ENCODE data around the gene SETD4. TPM values are rescaled to one million over a fixed set of nuclear protein-coding genes. Genes with fewer than 3 reads are reported as not detected.

SETD4 gene
- total RNA-seq, 1 donor from 2014 or later, result 11.9 TPM

DNA sequence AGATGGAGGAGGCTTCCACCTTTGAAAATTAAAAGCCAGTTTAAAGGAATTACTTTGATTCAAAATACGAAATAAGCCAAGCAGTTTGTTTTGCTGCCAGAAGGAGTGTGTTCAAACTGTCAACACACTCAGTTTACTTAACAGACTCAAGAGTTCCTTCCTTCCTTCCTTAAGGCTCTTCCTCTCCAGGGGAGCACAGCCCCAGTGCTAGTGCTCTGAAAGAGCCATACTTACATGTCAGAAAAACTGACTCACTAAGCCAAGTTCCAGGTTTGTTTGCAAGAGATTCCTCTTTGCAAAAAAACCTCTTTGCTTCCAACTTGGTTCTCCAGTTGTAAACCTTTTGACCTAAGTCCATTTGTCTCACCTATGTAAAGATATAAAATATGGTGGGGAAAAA lies 14.3 kb downstream of the SETD4 start:
- H3K4me1 Mint-ChIP-seq (ENCODE audit: low read depth), result no peaks in the 10 kb centered on the region
- peaks cover 42% of the 10 kb centered on the region for H3K36me3 Mint-ChIP-seq (ENCODE audit: low read depth)
- DNase-seq (ENCODE audit: low spot score), result no peak
- H3K27ac Mint-ChIP-seq (ENCODE audit: unreplicated experiment), result no peak overlapping the region
- H3K4me3 Mint-ChIP-seq (ENCODE audit: unreplicated experiment), result no peak overlapping the region
- no peaks in the 10 kb centered on the region for H3K27me3 Mint-ChIP-seq (ENCODE audit: low read depth)
- TF ChIP-seq, protein P1, sequence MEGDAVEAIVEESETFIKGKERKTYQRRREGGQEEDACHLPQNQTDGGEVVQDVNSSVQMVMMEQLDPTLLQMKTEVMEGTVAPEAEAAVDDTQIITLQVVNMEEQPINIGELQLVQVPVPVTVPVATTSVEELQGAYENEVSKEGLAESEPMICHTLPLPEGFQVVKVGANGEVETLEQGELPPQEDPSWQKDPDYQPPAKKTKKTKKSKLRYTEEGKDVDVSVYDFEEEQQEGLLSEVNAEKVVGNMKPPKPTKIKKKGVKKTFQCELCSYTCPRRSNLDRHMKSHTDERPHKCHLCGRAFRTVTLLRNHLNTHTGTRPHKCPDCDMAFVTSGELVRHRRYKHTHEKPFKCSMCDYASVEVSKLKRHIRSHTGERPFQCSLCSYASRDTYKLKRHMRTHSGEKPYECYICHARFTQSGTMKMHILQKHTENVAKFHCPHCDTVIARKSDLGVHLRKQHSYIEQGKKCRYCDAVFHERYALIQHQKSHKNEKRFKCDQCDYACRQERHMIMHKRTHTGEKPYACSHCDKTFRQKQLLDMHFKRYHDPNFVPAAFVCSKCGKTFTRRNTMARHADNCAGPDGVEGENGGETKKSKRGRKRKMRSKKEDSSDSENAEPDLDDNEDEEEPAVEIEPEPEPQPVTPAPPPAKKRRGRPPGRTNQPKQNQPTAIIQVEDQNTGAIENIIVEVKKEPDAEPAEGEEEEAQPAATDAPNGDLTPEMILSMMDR (IDR thresholded peaks at IDR 0.05), result no peak
- H3K9me3 Mint-ChIP-seq (ENCODE audit: low read depth), result no peaks in the 10 kb centered on the region

DNA sequence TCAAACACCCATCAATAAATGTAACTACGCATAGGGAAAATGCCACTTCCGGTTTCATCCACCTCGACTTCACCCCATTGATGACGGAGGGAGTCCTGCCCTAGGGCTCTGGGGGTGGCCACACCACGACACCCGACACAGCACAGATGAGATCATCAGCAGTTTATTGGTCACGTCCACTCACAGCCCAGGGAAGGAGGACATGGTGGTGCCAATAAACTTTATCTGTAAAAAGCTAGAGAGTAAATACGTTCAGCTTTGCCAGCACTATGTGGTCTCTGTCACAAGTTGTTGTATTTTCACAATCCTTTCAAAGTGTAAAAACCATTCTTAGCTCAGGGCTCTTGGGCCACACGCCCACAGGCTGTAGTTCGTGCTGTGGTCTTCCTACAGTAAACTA lies 16.3 kb downstream of the SETD4 start:
- H3K9me3 Mint-ChIP-seq (ENCODE audit: low read depth), result no peaks in the 10 kb centered on the region
- no peak for DNase-seq (ENCODE audit: low spot score)
- TF ChIP-seq, protein P1 (IDR thresholded peaks at IDR 0.05), result no peak
- no peak overlapping the region for H3K27ac Mint-ChIP-seq (ENCODE audit: unreplicated experiment)
- H3K4me3 Mint-ChIP-seq (ENCODE audit: unreplicated experiment), result no peak overlapping the region
- peaks cover 33% of the 10 kb centered on the region for H3K36me3 Mint-ChIP-seq (ENCODE audit: low read depth)
- no peaks in the 10 kb centered on the region for H3K27me3 Mint-ChIP-seq (ENCODE audit: low read depth)
- H3K4me1 Mint-ChIP-seq (ENCODE audit: low read depth), result no peaks in the 10 kb centered on the region

DNA sequence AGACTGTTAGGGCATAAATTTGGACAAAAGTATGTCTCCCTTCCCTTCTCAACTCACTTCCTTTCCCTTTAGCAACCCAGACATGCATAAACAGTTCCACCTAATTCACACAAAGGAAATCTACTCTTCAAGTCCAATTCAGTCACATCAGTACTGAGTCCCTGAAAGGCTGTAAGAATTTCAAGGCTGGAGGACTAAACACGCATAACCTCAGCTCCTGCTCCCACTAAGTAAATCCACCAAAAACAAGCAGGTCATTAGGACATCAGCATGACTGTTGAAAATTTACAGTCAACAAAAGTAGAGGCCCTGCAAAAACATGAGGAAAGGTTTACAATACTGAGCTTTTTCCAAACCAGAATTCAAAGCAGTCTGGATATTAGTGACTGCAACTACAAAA lies 18.4 kb downstream of the SETD4 start:
- no peaks in the 10 kb centered on the region for H3K4me1 Mint-ChIP-seq (ENCODE audit: low read depth)
- no peaks in the 10 kb centered on the region for H3K27me3 Mint-ChIP-seq (ENCODE audit: low read depth)
- TF ChIP-seq, protein P1 (IDR thresholded peaks at IDR 0.05), result no peak
- no peak overlapping the region for H3K4me3 Mint-ChIP-seq (ENCODE audit: unreplicated experiment)
- DNase-seq (ENCODE audit: low spot score), result no peak
- H3K9me3 Mint-ChIP-seq (ENCODE audit: low read depth), result no peaks in the 10 kb centered on the region
- H3K36me3 Mint-ChIP-seq (ENCODE audit: low read depth), result peaks cover 36% of the 10 kb centered on the region
- no peak overlapping the region for H3K27ac Mint-ChIP-seq (ENCODE audit: unreplicated experiment)

DNA sequence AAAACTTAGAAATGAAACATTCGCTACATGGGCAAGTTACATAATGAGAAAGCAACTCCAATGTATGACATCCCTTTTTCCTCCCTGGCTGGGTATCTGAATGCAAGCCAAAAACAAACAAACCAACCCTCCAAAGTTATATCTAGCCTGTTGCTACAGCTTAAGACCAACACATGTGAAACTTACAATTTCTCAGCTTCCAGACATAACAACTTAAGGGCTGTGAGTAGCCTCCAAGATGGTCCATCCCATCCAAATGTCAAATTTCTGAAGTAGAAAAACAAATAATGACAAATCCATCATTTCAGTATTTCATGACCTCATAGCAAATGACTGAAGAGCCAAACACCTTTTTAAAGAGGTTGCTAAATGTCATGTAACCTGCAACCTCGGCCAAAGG lies 19.9 kb downstream of the SETD4 start:
- H3K36me3 Mint-ChIP-seq (ENCODE audit: low read depth), result peaks cover 43% of the 10 kb centered on the region
- no peaks in the 10 kb centered on the region for H3K4me1 Mint-ChIP-seq (ENCODE audit: low read depth)
- no peaks in the 10 kb centered on the region for H3K9me3 Mint-ChIP-seq (ENCODE audit: low read depth)
- DNase-seq (ENCODE audit: low spot score), result no peak
- H3K27ac Mint-ChIP-seq (ENCODE audit: unreplicated experiment), result no peak overlapping the region
- H3K4me3 Mint-ChIP-seq (ENCODE audit: unreplicated experiment), result no peak overlapping the region
- TF ChIP-seq, protein P1 (IDR thresholded peaks at IDR 0.05), result no peak
- H3K27me3 Mint-ChIP-seq (ENCODE audit: low read depth), result no peaks in the 10 kb centered on the region

DNA sequence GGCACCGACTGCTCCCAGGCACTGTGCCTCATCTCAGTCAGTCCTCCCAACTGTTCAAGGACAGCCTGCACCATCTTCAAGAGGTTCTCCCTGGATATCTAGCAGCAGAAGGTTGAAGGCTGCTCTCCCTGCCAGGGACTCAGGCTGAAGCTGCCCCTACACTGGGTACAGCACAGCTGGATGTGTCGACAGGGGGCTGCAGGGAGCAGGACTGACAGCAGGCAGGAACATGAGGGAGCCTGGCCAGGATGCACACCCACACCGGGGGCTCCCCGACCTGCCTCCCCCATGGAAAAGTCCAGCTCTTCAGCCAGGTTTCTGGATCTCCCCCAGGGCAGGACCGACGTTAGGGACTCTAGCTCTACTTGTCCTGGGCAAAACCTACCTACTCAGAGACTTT lies 20.5 kb downstream of the SETD4 start:
- peaks cover 43% of the 10 kb centered on the region for H3K36me3 Mint-ChIP-seq (ENCODE audit: low read depth)
- H3K4me3 Mint-ChIP-seq (ENCODE audit: unreplicated experiment), result no peak overlapping the region
- no peak overlapping the region for H3K27ac Mint-ChIP-seq (ENCODE audit: unreplicated experiment)
- no peaks in the 10 kb centered on the region for H3K9me3 Mint-ChIP-seq (ENCODE audit: low read depth)
- H3K27me3 Mint-ChIP-seq (ENCODE audit: low read depth), result no peaks in the 10 kb centered on the region
- DNase-seq (ENCODE audit: low spot score), result no peak
- H3K4me1 Mint-ChIP-seq (ENCODE audit: low read depth), result no peaks in the 10 kb centered on the region
- TF ChIP-seq, protein P1 (IDR thresholded peaks at IDR 0.05), result no peak
